ENCODE measurements around the gene KCNJ16. TPM values are rescaled to one million over a fixed set of nuclear protein-coding genes. Genes with fewer than 3 reads are reported as not detected.

Gene KCNJ16
- total and polyA plus RNA-seq, 4 donors = 0.35 to 4.0 (median 1.3) TPM

GRCh38 chr17:70047619-70048419 is 27.2 kb upstream of the KCNJ16 start:
- no peak overlapping the region for H3K9ac ChIP-seq (ENCODE audit: insufficient read depth in 1 of 2, low read length in 2 of 2)
- H3K27ac ChIP-seq (ENCODE audit: low read depth in 1 of 2, low read length in 1 of 2) = no peak overlapping the region
- 54 to 71% methylated on average over 5 of the region's 5 CpGs for WGBS, 2 donors
- DNase-seq = no peak
- no peak for ATAC-seq (ENCODE audit: insufficient read depth, low FRiP score)
- H3K9me3 ChIP-seq (ENCODE audit: control insufficient read depth in 4 of 4, insufficient read depth in 3 of 4, low read length in 3 of 4) = no peaks in the 10 kb centered on the region
- no peaks in the 10 kb centered on the region for H3K4me1 ChIP-seq (ENCODE audit: control insufficient read depth in 5 of 5, insufficient read depth in 5 of 5, low read length in 5 of 5)
- no peak for TF ChIP-seq CTCF (IDR thresholded peaks at IDR 0.05; ENCODE audit: control extremely low read depth, extremely low read depth)
- H3K36me3 ChIP-seq (ENCODE audit: control insufficient read depth in 4 of 4, insufficient read depth in 4 of 4, low read length in 4 of 4) = no peaks in the 10 kb centered on the region
- no peaks in the 10 kb centered on the region for H3K27me3 ChIP-seq (ENCODE audit: control insufficient read depth in 3 of 3, insufficient read depth in 3 of 3, low read length in 2 of 3)
- no peak overlapping the region for H3K4me3 ChIP-seq

- no peak for ATAC-seq (ENCODE audit: insufficient read depth, low FRiP score)
- WGBS, 2 donors = 92 to 93% methylated on average over 3 of the region's 3 CpGs
- Histone ChIP-seq H3K4me1 (ENCODE audit: control insufficient read depth in 5 of 5, insufficient read depth in 5 of 5, low read length in 5 of 5) (peaks cover 0 to 10% (median 0%) of the 10 kb centered on the region in 5 donors), H3K36me3 (ENCODE audit: control insufficient read depth in 4 of 4, insufficient read depth in 4 of 4, low read length in 4 of 4) (no peaks in the 10 kb centered on the region), H3K4me3 (no peak overlapping the region), H3K27me3 (ENCODE audit: control insufficient read depth in 3 of 3, insufficient read depth in 3 of 3, low read length in 2 of 3) (no peaks in the 10 kb centered on the region), H3K27ac (ENCODE audit: low read depth in 1 of 2, low read length in 1 of 2) (no peak overlapping the region), H3K9me3 (ENCODE audit: control insufficient read depth in 4 of 4, insufficient read depth in 3 of 4, low read length in 3 of 4) (no peaks in the 10 kb centered on the region), H3K9ac (ENCODE audit: insufficient read depth in 1 of 2, low read length in 2 of 2) (no peak overlapping the region)
- no peak for TF ChIP-seq CTCF (IDR thresholded peaks at IDR 0.05; ENCODE audit: control extremely low read depth, extremely low read depth)
- no peak for DNase-seq
Observed at GRCh38 chr17:70049801-70050591, 25.0 kb upstream of the KCNJ16 start.

- no peak overlapping the region for H3K4me3 ChIP-seq
- H3K27me3 ChIP-seq (ENCODE audit: control insufficient read depth in 3 of 3, insufficient read depth in 3 of 3, low read length in 2 of 3) = peaks cover 0 to under 1% (median 0%) of the 10 kb centered on the region in 3 donors
- H3K36me3 ChIP-seq (ENCODE audit: control insufficient read depth in 4 of 4, insufficient read depth in 4 of 4, low read length in 4 of 4) = no peaks in the 10 kb centered on the region
- H3K4me1 ChIP-seq (ENCODE audit: control insufficient read depth in 5 of 5, insufficient read depth in 5 of 5, low read length in 5 of 5) = peaks cover 0 to 10% (median 0%) of the 10 kb centered on the region in 5 donors
- DNase-seq (no peak), ATAC-seq (ENCODE audit: insufficient read depth, low FRiP score) (no peak)
- H3K9ac ChIP-seq (ENCODE audit: insufficient read depth in 1 of 2, low read length in 2 of 2) = no peak overlapping the region
- no peak overlapping the region for H3K27ac ChIP-seq (ENCODE audit: low read depth in 1 of 2, low read length in 1 of 2)
- 80 to 86% methylated on average over 2 of the region's 2 CpGs for WGBS, 2 donors
- H3K9me3 ChIP-seq (ENCODE audit: control insufficient read depth in 4 of 4, insufficient read depth in 3 of 4, low read length in 3 of 4) = no peaks in the 10 kb centered on the region
- no peak for TF ChIP-seq CTCF (IDR thresholded peaks at IDR 0.05; ENCODE audit: control extremely low read depth, extremely low read depth)
Observed at GRCh38 chr17:70050931-70051330, 24.1 kb upstream of the KCNJ16 start.

All from lung (tissue), 12 donors.